ENCODE measurements around the gene ZNF93.

- TF ChIP-seq CTCF (conservative IDR thresholded peaks at IDR 0.05; ENCODE audit: low read depth, low read length): no peak
- no peak for TF ChIP-seq EZH2 (IDR thresholded peaks at IDR 0.05; ENCODE audit: borderline replicate concordance, low read depth, low read length, poor library complexity, severe bottlenecking)
These were observed 27.4 kb upstream of the ZNF93 start for GRCh38 chr19:19873381-19873780.

All from A673 (cell line).